ENCODE results near the gene TRAF7. TPM values are rescaled to one million over a fixed set of nuclear protein-coding genes. Genes with fewer than 3 reads are reported as not detected.

The TRAF7 gene
- total RNA-seq, 1 donor from 2014 or later = 22.9 TPM

DNA sequence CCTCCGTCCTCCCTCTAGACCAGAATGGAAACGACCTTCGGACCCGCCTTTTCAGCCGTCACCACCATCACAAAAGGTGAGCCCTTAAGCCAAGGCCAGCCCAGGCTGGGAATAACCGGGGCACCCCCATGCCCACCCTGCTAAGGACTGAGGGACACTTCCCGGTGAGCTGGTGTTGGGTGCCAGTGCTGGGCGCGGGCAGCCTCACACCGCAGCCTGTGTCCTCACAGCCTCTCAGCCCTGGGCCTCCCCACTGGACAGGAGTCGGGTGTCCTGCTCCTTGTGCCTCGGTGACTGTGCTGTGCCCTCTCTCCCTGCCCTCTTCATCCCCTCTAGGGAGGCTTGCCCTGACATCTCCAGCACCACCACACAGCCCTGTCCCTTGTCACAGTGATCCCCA, 10.3 kb downstream of the TRAF7 start:
- DNase-seq (ENCODE audit: low spot score) = no peak

DNA sequence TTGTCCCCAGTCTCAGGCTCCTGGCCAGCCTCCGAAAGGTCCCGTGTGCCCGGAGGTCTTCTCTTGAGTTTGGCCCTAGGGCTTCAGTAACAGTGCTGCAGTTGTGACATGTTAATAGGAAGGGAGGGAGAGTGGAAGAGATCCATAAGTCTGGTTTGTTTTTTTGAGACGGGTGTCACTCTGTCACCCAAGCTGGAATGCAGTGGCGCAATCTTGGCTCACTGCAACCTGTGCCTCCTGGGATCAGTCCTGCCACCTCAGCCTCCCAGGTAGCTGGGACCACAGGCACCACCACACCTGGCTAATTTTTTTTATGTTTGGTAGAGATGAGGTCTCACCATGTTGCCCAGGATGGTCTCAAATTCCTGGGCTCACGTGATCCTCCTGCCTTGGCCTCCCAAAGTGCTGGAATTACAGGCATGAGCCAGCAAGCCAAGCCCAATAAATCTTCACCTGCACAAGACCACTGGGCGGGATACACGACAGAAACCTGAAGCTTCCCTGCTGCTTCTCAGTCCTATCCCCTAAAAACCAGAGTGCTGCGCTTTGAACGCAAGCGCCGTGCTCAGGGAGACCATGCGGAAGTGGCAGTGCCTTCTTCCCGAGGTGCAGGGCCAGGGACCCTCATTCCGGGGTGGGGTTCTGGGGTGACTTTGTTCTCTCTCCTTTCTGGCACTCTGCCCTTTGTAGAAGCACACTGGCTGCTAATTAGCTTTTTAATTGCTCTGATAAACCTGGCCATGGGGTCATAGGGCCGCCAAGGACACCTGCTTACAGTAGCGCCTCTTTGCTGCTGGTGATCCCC, 10.9 kb downstream of the TRAF7 start:
- no peak for DNase-seq (ENCODE audit: low spot score)

DNA sequence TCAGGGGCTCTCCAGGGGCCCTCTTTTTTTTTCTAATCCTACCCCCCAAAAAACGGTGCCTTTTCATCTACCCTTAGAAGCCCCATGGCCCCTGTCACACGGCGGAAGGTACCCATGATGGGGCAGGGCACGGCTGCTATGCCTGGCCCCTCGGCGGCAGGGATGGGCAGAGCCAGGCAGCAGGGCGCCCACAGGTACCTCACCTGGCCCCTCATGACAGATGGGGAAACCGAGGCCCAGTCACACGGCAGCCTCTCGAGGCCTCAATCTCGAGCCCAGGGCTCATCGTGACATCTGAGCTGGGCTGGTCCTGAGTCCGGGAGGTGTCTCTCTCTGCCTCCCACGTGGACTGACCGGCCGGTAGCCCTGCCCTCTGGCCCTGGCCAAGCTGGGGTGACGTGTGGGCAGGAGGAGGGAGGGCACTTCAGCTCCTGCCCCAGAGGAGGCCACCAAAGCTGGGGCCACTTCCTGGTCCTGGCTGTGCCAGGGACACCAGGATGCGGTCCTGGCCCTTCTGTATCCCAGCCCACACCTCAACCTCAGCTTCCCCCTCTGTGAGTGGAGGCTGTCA, 11.6 kb downstream of the TRAF7 start:
- DNase-seq (ENCODE audit: low spot score) = no peak

DNA sequence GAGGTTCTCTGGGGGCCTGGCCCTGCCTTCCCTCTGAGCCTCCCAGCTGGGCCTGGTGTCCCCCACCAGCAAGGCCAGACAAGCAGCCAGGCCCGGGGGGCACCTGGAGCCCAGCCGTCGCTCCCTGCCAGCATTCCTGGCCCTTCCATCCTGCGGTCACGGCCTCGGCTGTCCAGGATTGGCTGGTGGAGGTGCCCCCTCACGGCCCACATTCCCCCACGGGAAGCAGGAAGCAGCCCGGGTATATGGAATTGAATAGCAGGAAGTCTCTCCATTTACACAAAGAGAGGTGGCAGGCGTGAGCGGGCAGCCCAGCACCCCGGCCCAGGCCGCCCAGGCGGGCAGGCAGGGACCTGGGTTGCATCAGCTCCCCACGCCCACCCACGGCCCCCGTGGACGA, 14.5 kb downstream of the TRAF7 start:
- DNase-seq (ENCODE audit: low spot score) = no peak

DNA sequence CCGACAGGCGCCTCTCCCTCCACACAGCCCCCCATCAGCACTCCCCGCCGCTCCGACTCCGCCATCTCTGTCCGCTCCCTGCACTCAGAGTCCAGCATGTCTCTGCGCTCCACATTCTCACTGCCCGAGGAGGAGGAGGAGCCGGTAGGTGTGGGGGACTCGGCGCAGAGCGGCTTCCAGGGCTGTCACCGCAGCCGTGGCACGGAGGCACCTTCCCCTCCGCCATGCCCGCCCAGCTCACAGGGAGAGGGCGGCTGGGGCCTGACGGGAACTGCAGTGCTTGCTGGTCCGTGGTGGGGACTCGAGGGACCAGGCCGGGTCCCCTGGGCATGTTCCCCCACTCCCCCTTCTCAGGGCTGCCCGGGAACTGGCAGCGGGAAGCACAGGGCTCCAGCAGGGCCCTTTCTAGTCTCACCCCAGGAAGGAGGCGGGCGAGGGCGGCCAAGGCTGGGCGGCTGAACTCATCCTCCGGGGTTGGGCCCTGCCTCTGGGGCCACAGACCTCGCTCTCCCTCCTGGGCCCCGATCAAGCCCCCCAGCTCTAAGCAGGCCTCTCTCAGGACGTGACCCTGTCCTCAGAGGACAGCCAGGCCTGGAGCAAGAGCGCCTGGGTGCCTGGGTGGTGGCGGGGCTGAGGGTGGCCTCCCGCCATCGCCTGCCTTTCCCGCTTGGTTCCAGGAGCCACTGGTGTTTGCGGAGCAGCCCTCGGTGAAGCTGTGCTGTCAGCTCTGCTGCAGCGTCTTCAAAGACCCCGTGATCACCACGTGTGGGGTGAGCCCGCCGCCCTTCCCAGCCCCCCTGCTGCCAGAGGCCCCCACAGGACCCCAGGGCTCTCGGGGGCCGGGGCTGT, 15.2 kb downstream of the TRAF7 start:
- no peak for DNase-seq (ENCODE audit: low spot score)

DNA sequence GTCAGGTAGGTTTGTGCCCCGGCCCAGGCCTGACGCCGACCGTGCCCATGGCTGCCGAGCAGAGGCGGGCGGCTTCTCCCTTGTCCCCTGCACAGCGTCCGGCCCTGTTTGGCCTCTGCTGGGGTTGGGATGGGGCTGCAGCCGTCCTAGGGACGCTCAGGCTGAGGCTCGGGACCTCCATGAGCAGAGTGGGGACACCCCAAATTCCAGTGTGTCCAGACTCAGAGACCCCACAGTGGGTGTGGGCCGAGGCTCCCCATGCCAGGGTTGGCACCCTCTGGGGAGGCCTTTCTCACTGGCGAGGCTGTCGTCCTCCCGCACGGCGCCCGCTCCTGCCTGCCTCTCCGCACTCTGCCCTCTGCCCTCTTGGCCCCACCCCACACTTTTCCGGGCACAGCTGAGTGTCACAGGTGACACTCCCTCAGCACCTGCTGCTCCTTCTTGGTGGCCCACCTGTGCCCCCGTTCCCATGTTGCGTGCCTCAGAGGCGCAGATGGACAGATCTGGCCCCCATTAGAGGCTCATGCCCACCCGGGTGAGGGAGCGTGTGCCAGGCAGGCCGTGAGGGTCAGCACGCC, 16.1 kb downstream of the TRAF7 start:
- no peak for DNase-seq (ENCODE audit: low spot score)

DNA sequence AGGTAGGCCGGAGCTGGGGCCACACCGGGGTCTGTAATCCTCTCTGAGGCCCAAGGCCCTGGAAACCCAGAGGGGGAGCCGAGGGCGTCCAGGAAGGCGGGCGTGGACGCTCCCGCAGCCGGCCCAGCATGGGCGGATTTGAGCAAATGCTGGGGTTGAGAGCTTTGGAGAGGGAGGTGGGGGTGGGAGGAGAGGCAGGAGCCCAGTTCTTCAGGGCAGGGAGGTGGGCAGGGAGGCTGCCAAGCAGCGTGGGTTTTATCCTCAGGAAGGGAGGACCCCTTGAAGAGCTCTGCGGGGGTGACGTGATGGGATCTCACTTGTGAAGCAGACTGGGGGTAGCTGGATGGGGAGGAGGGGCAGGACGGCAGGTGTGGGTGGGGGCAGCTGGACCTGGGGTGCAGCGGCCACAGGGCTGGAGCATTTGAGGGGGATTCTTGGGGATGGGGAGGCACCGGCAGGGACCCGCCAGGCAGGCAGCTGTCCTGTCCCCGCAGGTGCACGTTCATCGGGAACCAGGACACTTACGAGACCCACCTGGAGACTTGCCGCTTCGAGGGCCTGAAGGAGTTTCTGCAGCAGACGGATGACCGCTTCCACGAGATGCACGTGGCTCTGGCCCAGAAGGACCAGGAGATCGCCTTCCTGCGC, 17.2 kb downstream of the TRAF7 start:
- no peak for DNase-seq (ENCODE audit: low spot score)

DNA sequence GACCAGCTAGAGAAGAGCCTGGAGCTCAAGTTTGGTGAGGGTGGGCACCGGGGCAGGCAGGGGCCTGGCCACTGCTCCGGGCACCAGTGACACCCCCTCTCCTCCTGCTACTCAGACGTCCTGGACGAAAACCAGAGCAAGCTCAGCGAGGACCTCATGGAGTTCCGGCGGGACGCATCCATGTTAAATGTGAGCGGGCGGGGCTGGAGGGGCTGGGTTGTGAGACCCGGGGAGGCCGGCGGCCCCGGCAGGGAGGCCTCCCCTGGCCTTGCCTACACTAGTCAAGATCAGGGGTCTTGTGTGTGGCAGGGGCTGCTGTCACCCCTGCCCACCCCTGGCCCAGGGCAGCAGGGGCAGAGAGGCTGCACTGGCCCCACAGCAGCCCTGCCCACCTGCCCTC, 17.8 kb downstream of the TRAF7 start:
- no peak for DNase-seq (ENCODE audit: low spot score)

DNA sequence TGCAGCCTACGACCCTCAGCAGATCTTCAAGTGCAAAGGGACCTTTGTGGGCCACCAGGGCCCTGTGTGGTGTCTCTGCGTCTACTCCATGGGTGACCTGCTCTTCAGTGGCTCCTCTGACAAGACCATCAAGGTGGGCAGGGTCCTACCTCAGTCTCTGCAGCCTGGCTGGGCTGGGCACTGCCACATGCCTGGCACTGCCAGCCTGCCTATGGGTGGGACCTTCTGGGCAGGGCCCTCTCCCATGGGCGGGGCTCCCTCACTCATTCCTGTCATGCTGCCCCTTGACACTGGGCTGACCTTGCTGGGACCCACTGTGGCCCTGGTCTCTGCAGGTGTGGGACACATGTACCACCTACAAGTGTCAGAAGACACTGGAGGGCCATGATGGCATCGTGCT, 18.3 kb downstream of the TRAF7 start:
- no peak for DNase-seq (ENCODE audit: low spot score)

DNA sequence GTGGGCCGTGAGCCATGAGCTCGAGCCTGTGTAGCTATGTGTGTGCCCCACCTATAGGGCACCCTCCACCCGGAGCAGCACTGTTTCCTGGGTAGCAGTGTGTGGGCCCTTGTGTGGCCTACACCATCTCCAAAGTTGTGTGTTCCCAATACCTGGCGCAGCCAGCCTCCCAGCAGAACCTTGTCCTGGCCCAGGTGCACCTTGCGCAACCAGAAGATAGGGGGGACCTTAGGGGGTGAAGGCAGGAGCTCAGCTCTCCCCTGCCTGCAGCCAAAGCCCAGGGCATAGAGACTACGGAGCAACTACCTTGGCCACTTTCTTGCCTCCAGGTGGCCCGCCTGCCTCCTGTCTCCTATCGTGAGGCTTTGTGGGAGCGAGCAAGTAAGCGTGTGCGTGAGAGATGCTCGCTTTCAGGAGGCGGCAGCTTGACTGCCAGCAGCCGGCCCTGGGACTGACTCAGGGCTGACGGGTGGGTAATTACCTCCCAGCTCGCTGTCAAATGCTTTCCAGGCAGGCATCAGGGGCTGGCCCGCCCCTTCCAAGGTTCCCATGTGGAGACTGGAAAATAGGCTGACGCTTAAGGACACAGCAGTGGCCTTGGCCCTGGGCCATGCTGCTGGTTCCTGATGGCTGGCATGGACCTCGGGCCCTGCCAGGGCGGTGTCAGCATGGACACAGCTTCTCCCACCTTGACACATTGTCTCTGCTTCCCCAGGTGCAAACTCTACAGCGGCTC, 19.0 kb downstream of the TRAF7 start:
- no peak for DNase-seq (ENCODE audit: low spot score)

DNA sequence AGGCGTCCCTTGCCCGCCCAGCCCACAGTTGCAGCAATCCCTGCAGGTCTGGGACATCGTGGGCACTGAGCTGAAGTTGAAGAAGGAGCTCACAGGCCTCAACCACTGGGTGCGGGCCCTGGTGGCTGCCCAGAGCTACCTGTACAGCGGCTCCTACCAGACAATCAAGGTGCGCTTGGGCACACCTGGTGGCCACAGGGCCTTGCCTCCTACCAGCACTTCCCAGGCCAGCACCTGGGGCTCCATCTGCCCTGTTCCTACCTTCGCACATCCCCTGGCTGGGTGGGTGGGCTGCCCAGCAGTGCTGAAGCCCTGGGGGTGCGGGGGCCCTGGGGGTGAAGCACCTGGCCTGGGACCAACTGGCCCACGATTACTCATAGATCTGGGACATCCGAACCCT, 19.9 kb downstream of the TRAF7 start:
- DNase-seq (ENCODE audit: low spot score) = no peak

DNA sequence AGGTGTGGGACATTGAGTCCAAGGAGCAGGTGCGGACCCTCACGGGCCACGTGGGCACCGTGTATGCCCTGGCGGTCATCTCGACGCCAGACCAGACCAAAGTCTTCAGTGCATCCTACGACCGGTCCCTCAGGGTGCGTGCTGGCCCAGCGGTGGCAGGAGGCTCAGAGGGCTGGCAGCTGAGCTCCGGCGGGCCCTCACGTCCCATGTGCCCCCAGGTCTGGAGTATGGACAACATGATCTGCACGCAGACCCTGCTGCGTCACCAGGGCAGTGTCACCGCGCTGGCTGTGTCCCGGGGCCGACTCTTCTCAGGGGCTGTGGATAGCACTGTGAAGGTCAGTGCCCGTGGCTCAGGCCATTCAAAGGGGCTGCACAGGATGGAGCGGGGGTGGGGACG, 20.5 kb downstream of the TRAF7 start:
- no peak for DNase-seq (ENCODE audit: low spot score)

DNA sequence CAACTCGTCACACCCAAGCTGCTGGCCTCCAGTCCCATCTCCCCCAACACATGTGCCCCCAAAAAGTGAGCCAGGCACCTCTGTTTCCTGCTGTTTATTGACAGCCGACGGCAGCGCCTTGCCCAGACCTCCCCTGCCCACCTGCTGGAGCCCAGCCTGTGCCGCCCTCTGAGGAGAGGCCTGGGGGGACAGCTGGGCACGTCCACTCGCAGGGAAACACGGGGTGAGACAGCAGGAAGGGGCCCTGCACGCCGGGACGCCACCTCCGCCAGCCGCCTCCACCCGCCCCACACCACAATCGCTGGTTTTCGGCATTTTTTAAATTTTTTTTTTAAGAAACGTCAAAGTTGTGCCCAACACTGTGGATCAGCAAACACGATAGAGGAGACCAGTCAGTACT, 21.5 kb downstream of the TRAF7 start:
- DNase-seq (ENCODE audit: low spot score) = no peak

DNA sequence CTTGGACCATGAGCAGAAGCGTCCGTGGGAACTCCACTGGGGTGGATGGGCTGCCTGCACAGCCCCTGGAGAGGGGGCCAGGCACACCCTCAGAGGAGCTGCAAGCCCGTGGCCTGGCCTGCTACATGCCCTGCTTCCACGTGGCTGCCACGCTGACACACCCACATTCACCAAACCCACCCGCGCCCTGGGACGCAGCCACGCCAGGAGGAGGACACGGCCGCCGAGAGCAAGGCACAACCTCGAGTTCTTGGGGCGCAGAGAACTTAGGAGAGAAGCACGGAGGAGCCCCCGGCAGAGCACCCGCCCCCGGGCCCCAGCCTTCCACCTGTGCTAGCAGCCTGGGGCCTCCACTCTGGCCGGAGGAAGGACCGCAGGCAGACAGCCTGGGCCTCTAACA, 22.0 kb downstream of the TRAF7 start:
- no peak for DNase-seq (ENCODE audit: low spot score)

DNA sequence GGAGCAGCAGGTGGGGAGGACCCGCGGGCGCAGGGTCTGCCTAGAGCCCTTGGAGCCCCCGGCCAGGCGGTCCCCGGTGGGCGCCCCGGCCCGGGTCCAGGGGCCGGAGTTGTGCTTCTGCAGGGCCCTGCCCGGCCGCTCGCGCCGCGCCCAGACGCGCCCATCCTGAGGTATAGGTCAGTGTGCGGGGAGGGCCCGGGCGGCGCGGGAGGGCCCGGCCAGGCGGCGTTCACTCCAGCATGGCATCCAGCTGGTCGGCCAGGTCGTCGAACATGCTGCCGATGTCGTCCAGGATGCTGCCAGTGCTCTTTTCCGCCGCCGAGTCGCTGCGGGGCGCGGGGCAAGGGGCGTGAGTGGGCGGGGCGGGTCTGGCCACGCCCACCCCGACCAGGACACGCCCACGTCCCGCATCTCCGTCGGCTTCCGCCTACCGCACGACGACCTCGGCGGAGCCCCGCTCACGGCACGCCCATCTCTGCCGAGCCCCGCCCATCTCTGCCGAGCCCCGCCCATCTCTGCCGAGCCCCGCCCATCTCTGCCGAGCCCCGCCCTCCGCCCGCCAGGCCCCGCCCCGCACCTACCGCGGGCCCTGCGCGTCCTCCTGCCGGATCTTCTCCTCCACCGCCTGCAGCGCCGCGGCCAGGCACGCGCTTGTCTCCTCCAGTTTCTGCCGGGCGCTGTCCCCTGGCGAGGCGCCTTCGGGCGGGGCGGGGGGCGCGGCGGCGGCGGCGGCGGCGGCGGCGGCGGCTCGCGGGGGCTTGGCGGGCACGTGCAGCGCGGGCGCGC, 22.9 kb downstream of the TRAF7 start:
- no peak for DNase-seq (ENCODE audit: low spot score)

DNA sequence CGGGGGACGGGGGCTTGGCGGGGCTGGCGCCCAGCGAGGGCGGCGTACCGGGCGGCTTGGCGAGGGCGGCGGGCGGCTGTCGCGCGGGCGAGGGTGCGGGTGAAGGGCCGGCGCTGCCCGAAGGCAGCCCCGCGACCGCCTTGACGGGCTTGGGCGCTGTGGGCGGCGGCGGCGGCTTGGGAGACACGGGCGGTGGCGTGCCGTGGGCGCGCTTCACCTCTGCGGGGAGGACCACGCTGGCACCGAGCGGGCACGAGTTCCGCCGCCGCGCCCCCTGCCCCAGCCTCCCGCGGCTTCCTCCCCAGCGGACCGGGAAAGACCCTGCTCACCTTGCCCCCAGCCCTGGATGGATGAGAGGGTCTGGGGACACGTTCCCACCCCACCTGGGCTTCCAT, 23.5 kb downstream of the TRAF7 start:
- no peak for DNase-seq (ENCODE audit: low spot score)

DNA sequence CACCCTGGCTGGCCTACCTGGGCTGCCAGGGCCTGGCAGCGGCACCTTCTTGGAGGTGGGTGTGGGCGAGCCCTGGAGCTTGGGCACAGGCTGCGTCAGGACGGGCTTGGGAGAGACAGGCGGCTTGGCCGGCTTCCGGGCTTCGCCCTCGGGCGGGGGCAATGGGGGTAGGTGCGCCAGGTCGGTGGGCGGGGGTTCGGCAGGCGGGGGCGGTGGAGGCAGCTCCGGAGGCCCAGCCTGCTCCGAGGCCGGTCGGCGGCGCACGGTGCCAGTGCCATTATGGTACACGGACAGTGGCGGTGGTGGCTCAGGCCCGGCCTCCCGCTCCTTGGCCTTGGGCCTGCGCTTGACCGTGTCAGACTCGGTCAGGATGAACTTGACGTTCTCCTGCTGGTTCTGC, 24.0 kb downstream of the TRAF7 start:
- no peak for DNase-seq (ENCODE audit: low spot score)

DNA sequence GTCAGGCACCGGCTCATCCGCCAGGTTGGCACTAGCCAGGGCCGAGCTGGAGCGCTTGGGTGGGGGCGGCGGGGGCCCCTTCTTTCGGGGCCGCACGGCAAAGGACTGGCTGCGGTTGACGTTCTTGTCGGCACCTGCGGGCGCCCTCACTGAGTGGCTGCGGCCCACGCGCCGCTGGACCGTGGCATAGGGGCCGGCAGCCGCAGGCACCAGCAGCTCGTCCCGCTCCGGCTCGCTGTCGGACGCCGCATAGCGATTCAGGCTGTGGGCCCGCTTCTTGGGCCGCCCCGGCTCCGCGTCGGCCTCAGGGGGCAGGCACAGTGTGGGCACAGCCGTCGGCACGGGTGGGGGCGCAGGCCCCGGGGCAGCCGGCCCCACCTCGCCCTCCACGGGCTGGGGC, 24.9 kb downstream of the TRAF7 start:
- no peak for DNase-seq (ENCODE audit: low spot score)

DNA sequence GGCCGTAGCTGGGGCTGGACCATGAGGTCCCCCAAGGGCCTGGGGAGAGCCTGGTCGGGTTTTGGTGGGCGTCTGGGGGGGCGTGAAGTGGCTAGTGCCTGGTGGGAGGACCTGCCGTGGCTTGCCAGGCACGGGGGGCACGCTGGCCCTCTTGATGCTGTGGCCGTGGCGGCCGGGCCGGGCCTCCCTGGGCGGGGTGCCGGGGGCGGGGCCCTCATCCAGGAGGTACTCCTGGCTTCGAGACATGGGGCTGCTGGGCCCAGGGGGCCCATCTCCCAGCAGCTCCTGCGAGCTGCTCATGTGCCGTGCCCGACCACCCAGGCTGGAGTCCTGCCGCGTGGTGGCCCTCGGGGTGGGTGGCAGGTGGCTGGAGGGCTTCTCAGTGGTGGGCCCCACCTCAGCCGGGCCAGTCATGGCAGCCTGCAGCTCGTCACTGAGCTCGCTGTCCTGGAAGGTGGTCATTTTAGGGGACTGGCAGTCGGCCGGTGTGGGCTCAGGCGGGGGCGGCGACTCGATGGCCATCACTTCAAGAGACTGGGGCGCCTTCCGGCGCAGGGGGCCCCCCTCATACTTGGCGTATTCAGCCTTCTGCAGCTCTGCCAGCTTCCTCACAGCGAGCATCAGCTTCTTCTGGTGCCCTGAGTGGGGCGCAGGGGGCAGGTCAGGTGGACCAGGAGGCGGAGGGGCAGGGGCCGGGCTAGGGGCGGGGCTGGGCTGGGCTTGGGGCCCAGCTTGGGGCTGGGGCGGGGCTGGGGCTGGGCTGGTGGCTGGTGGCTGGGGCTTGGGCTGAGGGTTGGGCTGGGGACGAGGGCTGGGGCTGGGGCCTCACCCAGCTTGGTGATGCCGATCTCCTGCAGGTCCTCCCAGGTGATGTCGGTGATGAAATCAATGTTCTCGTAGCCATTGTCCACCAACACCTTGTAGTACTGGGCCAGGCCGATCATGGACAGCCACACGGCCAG, 25.7 kb downstream of the TRAF7 start:
- no peak for DNase-seq (ENCODE audit: low spot score)
